ENCODE data around the gene RPS18.

DNA sequence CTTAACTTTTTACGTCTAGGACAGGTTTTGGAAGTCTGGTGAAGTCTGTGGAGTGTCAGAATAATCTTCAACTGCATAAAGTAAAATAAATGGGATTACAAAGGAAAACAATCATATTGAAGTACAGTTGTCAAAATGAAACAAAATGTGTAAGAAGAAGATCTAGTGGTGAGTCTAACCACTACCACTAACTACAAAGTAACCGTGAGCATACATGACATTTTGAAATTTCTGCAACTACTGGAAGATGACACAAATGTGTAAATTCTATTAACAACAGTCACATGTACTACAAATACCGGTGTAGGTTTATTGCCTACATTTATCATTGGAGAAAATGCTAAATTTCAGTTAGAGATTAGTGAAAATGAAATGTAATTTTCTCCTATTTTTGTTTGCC, 29.9 kb upstream of the RPS18 start:
- TF ChIP-seq POLR2A (IDR thresholded peaks at IDR 0.05), result no peak
- TF ChIP-seq, protein P1, sequence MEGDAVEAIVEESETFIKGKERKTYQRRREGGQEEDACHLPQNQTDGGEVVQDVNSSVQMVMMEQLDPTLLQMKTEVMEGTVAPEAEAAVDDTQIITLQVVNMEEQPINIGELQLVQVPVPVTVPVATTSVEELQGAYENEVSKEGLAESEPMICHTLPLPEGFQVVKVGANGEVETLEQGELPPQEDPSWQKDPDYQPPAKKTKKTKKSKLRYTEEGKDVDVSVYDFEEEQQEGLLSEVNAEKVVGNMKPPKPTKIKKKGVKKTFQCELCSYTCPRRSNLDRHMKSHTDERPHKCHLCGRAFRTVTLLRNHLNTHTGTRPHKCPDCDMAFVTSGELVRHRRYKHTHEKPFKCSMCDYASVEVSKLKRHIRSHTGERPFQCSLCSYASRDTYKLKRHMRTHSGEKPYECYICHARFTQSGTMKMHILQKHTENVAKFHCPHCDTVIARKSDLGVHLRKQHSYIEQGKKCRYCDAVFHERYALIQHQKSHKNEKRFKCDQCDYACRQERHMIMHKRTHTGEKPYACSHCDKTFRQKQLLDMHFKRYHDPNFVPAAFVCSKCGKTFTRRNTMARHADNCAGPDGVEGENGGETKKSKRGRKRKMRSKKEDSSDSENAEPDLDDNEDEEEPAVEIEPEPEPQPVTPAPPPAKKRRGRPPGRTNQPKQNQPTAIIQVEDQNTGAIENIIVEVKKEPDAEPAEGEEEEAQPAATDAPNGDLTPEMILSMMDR (IDR thresholded peaks at IDR 0.05), result no peak
